HEK293T (cell line): Measurements from ENCODE around the gene NME4.

Experiments used
- FOXM1 ChIP-seq: fragments of 450-650 bp; IDR thresholded peaks from 2 replicates; pipeline ENCODE4 v1.6.1; 2017; ENCODE audit warnings: mild to moderate bottlenecking, borderline replicate concordance
- HDGF ChIP-seq: fragments of 450-650 bp; IDR thresholded peaks from 2 replicates; pipeline ENCODE4 v1.6.1; 2017; ENCODE audit warnings: antibody characterized with exemption, borderline replicate concordance
- LEF1 ChIP-seq: fragments of 450-650 bp; IDR thresholded peaks from 2 replicates; pipeline ENCODE4 v1.6.1; 2017; ENCODE audit warnings: mild to moderate bottlenecking, borderline replicate concordance
- NFRKB ChIP-seq: fragments of 450-650 bp; IDR thresholded peaks from 2 replicates; pipeline ENCODE4 v1.6.1; 2016; ENCODE audit warnings: mild to moderate bottlenecking, moderate library complexity
- TARDBP ChIP-seq: fragments of 450-650 bp; IDR thresholded peaks from 2 replicates; pipeline ENCODE4 v1.6.1; 2016

DNA sequence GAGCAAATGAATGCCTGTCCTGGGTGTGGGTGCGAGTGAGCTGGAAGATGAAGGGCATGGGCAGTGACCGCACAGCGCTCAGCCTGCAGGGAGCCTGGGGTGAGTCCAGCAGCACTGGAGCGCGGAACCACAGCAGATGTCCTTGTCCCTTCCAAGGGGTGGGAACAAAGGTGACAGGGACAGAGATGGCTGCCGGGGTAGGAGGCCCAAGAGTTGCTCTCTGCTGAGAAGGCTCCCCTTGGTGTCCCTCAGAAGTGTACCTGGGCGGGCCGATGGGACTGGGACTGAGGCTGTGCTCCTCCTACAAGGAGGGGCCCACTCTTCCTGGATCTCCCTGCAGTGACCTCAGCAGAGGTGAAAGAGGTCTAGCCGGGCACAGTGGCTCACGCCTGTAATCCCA lies 7.6 kb upstream of the NME4 start:
- TF ChIP-seq TARDBP, result no peak
- no peak for TF ChIP-seq LEF1
- no peak for TF ChIP-seq FOXM1
- TF ChIP-seq NFRKB, result no peak
- no peak for TF ChIP-seq HDGF
